SK-N-MC (cell line): Measurements from ENCODE around the gene RETREG2.

ENCODE experiments used
- EZH2 ChIP-seq: fragments of 200-600 bp; sonication (generic); IDR thresholded peaks from one replicate; pipeline ENCODE4 v1.6.1; 2017; ENCODE audit warnings: antibody characterized with exemption
- FOXP2 ChIP-seq: optimal IDR thresholded peaks from 2 replicates; pipeline ENCODE3; 2011; ENCODE audit warnings: mild to moderate bottlenecking, moderate library complexity; ENCODE audit not compliant: insufficient read depth; ENCODE audit errors: extremely low read length, control extremely low read depth
- POLR2AphosphoS5 ChIP-seq: IDR thresholded peaks from 2 replicates; pipeline ENCODE4 v1.6.1; 2012; ENCODE audit warnings: mild to moderate bottlenecking, low read depth, low read length, borderline replicate concordance

DNA sequence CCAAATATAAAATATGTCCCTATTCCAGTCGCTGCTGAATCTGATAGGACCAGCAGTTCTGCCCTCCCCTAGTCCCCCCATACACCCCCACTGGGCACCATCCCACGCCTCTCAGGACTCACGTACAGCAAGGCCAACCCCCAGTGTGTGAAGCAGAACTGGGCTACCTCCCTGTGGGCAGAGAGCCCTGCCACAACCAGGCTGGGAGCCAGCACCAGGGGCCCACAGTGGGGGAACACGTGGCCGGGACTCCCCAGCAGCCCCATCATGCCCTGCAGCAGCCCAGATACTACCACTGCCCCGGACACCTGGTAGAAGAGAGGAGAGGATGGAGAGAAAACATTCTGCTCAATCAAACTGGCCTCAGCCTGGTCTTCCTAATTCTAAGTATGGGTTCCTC lies 9.5 kb upstream of the RETREG2 start:
- TF ChIP-seq POLR2AphosphoS5 (no peak), EZH2 (no peak), FOXP2 (no peak)
